OCI-LY7 (cell line): ENCODE results near the gene FNTB. TPM values are rescaled to one million over a fixed set of nuclear protein-coding genes. Genes with fewer than 3 reads are reported as not detected.
A peak's percentile ranks its signal among the peaks of the same experiment; 100 is the strongest.

ENCODE experiments used
- BruUV-seq: library from RNA; stranded (reverse); fragments of 400-500 nt; replicated peaks from 2 replicates; lab custom pipeline; 2021; lab: Mats Ljungman, UMichigan
- CTCF ChIA-PET: fragments of 300-600 bp; sonication (Branson Sonifier 250); formaldehyde crosslinking; loops from one replicate; lab custom pipeline; 2022; ENCODE audit warnings: antibody characterized with exemption; ENCODE audit not compliant: unreplicated experiment; lab: Charles Lee
- POLR2A ChIA-PET: fragments of 300-600 bp; sonication (Branson Sonifier 250); formaldehyde crosslinking; loops from one replicate; lab custom pipeline; 2022; ENCODE audit warnings: antibody characterized with exemption; lab: Charles Lee
- DNase-seq: peaks from one replicate; pipeline ENCODE4 v3.0.0-alpha.2; 2015; ENCODE audit warnings: low spot score
- H2AFZ ChIP-seq: fragments of 200-600 bp; sonication (generic), shearing (Covaris generic); 2 replicates; pipeline ENCODE4 v1.6.1; 2014; ENCODE audit warnings: mild to moderate bottlenecking, antibody characterized with exemption, low read length, moderate library complexity
- H3K27ac ChIP-seq: fragments of 200-600 bp; sonication (generic); 2 replicates; pipeline ENCODE4 v1.5.1; 2014; ENCODE audit warnings: mixed run types, low read depth, mild to moderate bottlenecking, moderate library complexity, low read length, inconsistent platforms; ENCODE audit not compliant: poor library complexity, severe bottlenecking
- H3K36me3 ChIP-seq: fragments of 200-600 bp; sonication (generic); 2 replicates; pipeline ENCODE4 v1.6.1; 2014; ENCODE audit warnings: mild to moderate bottlenecking, antibody characterized with exemption, low read length, moderate library complexity, mixed read lengths; ENCODE audit not compliant: insufficient read depth
- H3K4me1 ChIP-seq: fragments of 200-600 bp; sonication (generic); 2 replicates; pipeline ENCODE4 v1.5.1; 2014; ENCODE audit warnings: mild to moderate bottlenecking, low read length; ENCODE audit not compliant: insufficient read depth, poor library complexity, severe bottlenecking
- H3K4me2 ChIP-seq: fragments of 200-600 bp; sonication (generic); 2 replicates; pipeline ENCODE4 v1.6.1; 2014; ENCODE audit warnings: mild to moderate bottlenecking, low read length
- H3K4me3 ChIP-seq: fragments of 200-600 bp; sonication (generic); 2 replicates; pipeline ENCODE4 v1.5.1; 2014; ENCODE audit warnings: mild to moderate bottlenecking, low read depth, low read length; ENCODE audit not compliant: poor library complexity, severe bottlenecking
- H3K79me2 ChIP-seq: fragments of 200-600 bp; sonication (generic); 2 replicates; pipeline ENCODE4 v1.6.1; 2016; ENCODE audit warnings: low read depth, mild to moderate bottlenecking, low read length, moderate library complexity, mixed read lengths; ENCODE audit not compliant: insufficient read depth
- H3K9me2 ChIP-seq: fragments of 200-600 bp; sonication (generic); 2 replicates; pipeline ENCODE4 v1.6.1; 2016; ENCODE audit warnings: mild to moderate bottlenecking, low read length, mixed read lengths; ENCODE audit not compliant: insufficient read depth
- H3K9me3 ChIP-seq: fragments of 200-600 bp; sonication (generic); 2 replicates; pipeline ENCODE4 v1.6.1; 2014; ENCODE audit warnings: mild to moderate bottlenecking, mixed run types, low read length, mixed read lengths
- H4K20me1 ChIP-seq: fragments of 200-600 bp; sonication (generic); 2 replicates; pipeline ENCODE4 v1.6.1; 2014; ENCODE audit warnings: mild to moderate bottlenecking, antibody characterized with exemption, low read length, moderate library complexity, mixed read lengths; ENCODE audit not compliant: insufficient read depth
- CTCF ChIP-seq: fragments of 200-600 bp; sonication (generic); conservative IDR thresholded peaks from 2 replicates; pipeline ENCODE4 v1.5.1; 2014; ENCODE audit warnings: mild to moderate bottlenecking, antibody characterized with exemption, low read length, moderate library complexity, mixed read lengths
- EZH2phosphoT487 ChIP-seq: fragments of 200-600 bp; sonication (generic); IDR thresholded peaks from 2 replicates; pipeline ENCODE4 v1.6.1; 2018; ENCODE audit warnings: low read depth, borderline replicate concordance, mild to moderate bottlenecking, mixed run types, antibody characterized with exemption, low read length, moderate library complexity, mixed read lengths
- intact Hi-C: fragments of 100-400 bp; cut with micrococcal nuclease; formaldehyde crosslinking; loops from one replicate; pipeline ENCODE4 v1.10.0; 2022; ENCODE audit not compliant: unreplicated experiment
- total RNA-seq, 2 experiments: library from RNA; depleted of rRNA in 1 of 2; stranded (reverse); fragments of >200 nt in 1 of 2; shearing (Covaris generic) in 1 of 2; gene quantifications; 2 replicates each; pipeline ENCODE4 v1.2.3, GENCODE V29; 2014 to 2022

Gene FNTB
- total RNA-seq, 2 experiments from 2014 or later: 9.2 to 18.0 TPM

- no peak overlapping the region for H2AFZ ChIP-seq
- POLR2A ChIA-PET: interaction anchor here (0.7 kb wide), 1 partner anchor 456 kb away, joined by 3 read pairs; no protein-coding TSS in a partner anchor
- H3K9me3 ChIP-seq: no peaks in the 10 kb centered on the region
- no peaks in the 10 kb centered on the region for H3K4me1 ChIP-seq
- BruUV-seq: no TSS peak
- no peak overlapping the region for H3K27ac ChIP-seq
- CTCF ChIA-PET: no interaction called here
- H3K9me2 ChIP-seq: no peaks in the 10 kb centered on the region
- H3K4me3 ChIP-seq: no peak overlapping the region
- DNase-seq: no peak
- H4K20me1 ChIP-seq: no peaks in the 10 kb centered on the region
- TF ChIP-seq CTCF (peak; percentile 33; the same call in 1 of the 2 replicates), EZH2phosphoT487 (no peak)
- H3K79me2 ChIP-seq: no peaks in the 10 kb centered on the region
- intact Hi-C loops: no loop called here
- H3K4me2 ChIP-seq: no peak overlapping the region
- H3K36me3 ChIP-seq: no peaks in the 10 kb centered on the region
Measured at GRCh38 chr14:64960762-64961276, 25.9 kb upstream of the FNTB start.

- peaks cover 4% of the 10 kb centered on the region for H3K4me1 ChIP-seq
- TF ChIP-seq CTCF (0 out of 2 replicates have a peak, but pooled peaks have one; percentile 31), EZH2phosphoT487 (no peak)
- H2AFZ ChIP-seq: no peak overlapping the region
- no TSS peak for BruUV-seq
- ChIA-PET CTCF (no interaction called here), POLR2A (no interaction called here)
- no peak for DNase-seq
- H3K27ac ChIP-seq: no peak overlapping the region
- no peaks in the 10 kb centered on the region for H3K9me3 ChIP-seq
- no peak overlapping the region for H3K4me3 ChIP-seq
- no peaks in the 10 kb centered on the region for H3K9me2 ChIP-seq
- no peaks in the 10 kb centered on the region for H3K79me2 ChIP-seq
- no peaks in the 10 kb centered on the region for H4K20me1 ChIP-seq
- no peak overlapping the region for H3K4me2 ChIP-seq
- intact Hi-C loops: no loop called here
- H3K36me3 ChIP-seq: no peaks in the 10 kb centered on the region
Measured at GRCh38 chr14:64963611-64964010, 23.1 kb upstream of the FNTB start.

GRCh38 chr14:64965356-64966000 is 21.2 kb upstream of the FNTB start:
- intact Hi-C loops: no loop called here
- POLR2A ChIA-PET: interaction anchor here (0.6 to 0.7 kb wide), 2 partner anchors 10 to 522 kb away, joined by 3 to 4 read pairs; no protein-coding TSS in a partner anchor
- TF ChIP-seq EZH2phosphoT487 (no peak), CTCF (no peak)
- Histone ChIP-seq H3K79me2 (no peaks in the 10 kb centered on the region), H3K9me2 (no peaks in the 10 kb centered on the region), H3K4me3 (no peak overlapping the region), H3K36me3 (no peaks in the 10 kb centered on the region), H3K4me1 (peaks cover 11% of the 10 kb centered on the region), H4K20me1 (no peaks in the 10 kb centered on the region), H3K27ac (no peak overlapping the region), H2AFZ (no peak overlapping the region), H3K9me3 (no peaks in the 10 kb centered on the region), H3K4me2 (no peak overlapping the region)
- no TSS peak for BruUV-seq
- no peak for DNase-seq
- CTCF ChIA-PET: no interaction called here
